A204.1 (cell line): ENCODE results near the gene OTUD1.

Experiments
- FAIRE-seq: peaks from 2 replicates; lab custom pipeline; 2012; peaks lifted over from hg19 to GRCh38; lab: Jason Lieb, UNC

The OTUD1 gene

GRCh38 chr10:23467548-23467947 is 28.7 kb downstream of the OTUD1 start:
- no peak for FAIRE-seq

- no peak for FAIRE-seq
These were observed 30.8 kb downstream of the OTUD1 start for GRCh38 chr10:23469596-23470237.

GRCh38 chr10:23472181-23472580 is 33.3 kb downstream of the OTUD1 start:
- no peak for FAIRE-seq

- FAIRE-seq: no peak
These were observed 35.2 kb downstream of the OTUD1 start for GRCh38 chr10:23474081-23474480.

GRCh38 chr10:23474626-23475025 is 35.8 kb downstream of the OTUD1 start:
- FAIRE-seq: no peak

- no peak for FAIRE-seq
These were observed 39.7 kb downstream of the OTUD1 start for GRCh38 chr10:23478570-23478969.

- no peak for FAIRE-seq
These were observed 41.1 kb downstream of the OTUD1 start for GRCh38 chr10:23479798-23480473.

- FAIRE-seq: no peak
These were observed 42.6 kb downstream of the OTUD1 start for GRCh38 chr10:23481363-23481961.

GRCh38 chr10:23490115-23490514 is 51.2 kb downstream of the OTUD1 start:
- no peak for FAIRE-seq
